ENCODE measurements around the gene PPIL1. TPM values are rescaled to one million over a fixed set of nuclear protein-coding genes. Genes with fewer than 3 reads are reported as not detected.

The PPIL1 gene
- total and polyA plus RNA-seq, 2 of the 8 experiments (the other 6 are each of a cell fraction or from before 2014, with no cell fraction given) = 83.7 to 86.5 TPM

DNA sequence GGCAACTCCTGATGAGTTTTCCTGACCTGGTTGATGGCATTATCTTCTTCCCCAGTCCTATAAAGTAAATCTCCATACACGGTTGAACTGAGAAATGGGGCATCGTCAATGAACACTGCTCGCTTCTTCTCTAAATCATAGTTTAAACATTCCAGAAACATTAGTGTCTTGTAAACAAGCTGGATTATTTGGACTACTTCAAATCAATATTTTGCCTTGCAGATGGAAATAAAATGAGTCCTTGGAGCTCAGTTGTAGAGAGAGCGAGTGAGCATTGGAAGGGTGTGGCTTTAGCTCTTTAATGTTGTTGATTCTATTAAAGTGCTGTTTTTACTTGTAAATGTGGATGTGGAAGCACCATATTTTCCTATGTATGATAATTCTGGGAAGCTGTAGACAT lies 29.5 kb upstream of the PPIL1 start:
- H3K14ac ChIP-seq (ENCODE audit: insufficient read length) = no peak overlapping the region
- no peak overlapping the region for H3K18ac ChIP-seq (ENCODE audit: extremely low read depth, low read length)
- no peak overlapping the region for H2BK5ac ChIP-seq (ENCODE audit: low read depth, low read length)
- H3K23me2 ChIP-seq (ENCODE audit: low read depth, low read length) = no peaks in the 10 kb centered on the region
- no peaks in the 10 kb centered on the region for H3K4me1 ChIP-seq (replicated peaks in 1 of 4; ENCODE audit: control insufficient read depth in 3 of 4, insufficient read depth in 4 of 4, low read length in 3 of 4)
- FAIRE-seq = no peak
- H3K27ac ChIP-seq (ENCODE audit: low read depth, low read length) = no peak overlapping the region
- H3K4me2 ChIP-seq (ENCODE audit: insufficient read depth in 1 of 2, low read depth in 2 of 2, low read length in 2 of 2) = no peak overlapping the region
- no peak overlapping the region for H4K5ac ChIP-seq (ENCODE audit: insufficient read length, low read depth, low read length)
- no peaks in the 10 kb centered on the region for H3K79me2 ChIP-seq (ENCODE audit: control insufficient read depth in 1 of 2, insufficient read depth in 2 of 2, low read length in 2 of 2)
- no peak overlapping the region for H3K4me3 ChIP-seq (ENCODE audit: extremely low read depth in 1 of 4, insufficient read depth in 2 of 4, low read depth in 3 of 4, low read length in 4 of 4)
- H4K8ac ChIP-seq (ENCODE audit: extremely low read depth, insufficient read depth, low read length) = no peak overlapping the region
- no peak overlapping the region for H3K9ac ChIP-seq (replicated peaks in 1 of 4; ENCODE audit: extremely low read depth in 1 of 4, low read depth in 3 of 4, low read length in 3 of 4)
- H3K4ac ChIP-seq (replicated peaks; ENCODE audit: insufficient read length, low read depth, low read length) = no peak overlapping the region
- TF ChIP-seq HDAC6 (IDR thresholded peaks at IDR 0.05; ENCODE audit: low read depth, low read length) = no peak
- no peak for TF ChIP-seq BRCA1 (IDR thresholded peaks at IDR 0.05; ENCODE audit: low read depth, low read length)
- TF ChIP-seq SP1 (IDR thresholded peaks at IDR 0.05; ENCODE audit: low read depth, low read length) = no peak
- no peak for TF ChIP-seq TCF12 (IDR thresholded peaks at IDR 0.05; ENCODE audit: low read depth, low read length)
- no peak for TF ChIP-seq SUZ12 (IDR thresholded peaks at IDR 0.05; ENCODE audit: low read length)
- no peak for TF ChIP-seq FOSL1 (IDR thresholded peaks at IDR 0.05; ENCODE audit: insufficient read depth, low read depth, low read length)
- no peak for TF ChIP-seq CTBP2 (IDR thresholded peaks at IDR 0.05; ENCODE audit: borderline replicate concordance, insufficient read depth, insufficient read length, low read length)
- TF ChIP-seq, protein P1, sequence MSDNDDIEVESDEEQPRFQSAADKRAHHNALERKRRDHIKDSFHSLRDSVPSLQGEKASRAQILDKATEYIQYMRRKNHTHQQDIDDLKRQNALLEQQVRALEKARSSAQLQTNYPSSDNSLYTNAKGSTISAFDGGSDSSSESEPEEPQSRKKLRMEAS (IDR thresholded peaks at IDR 0.05) = no peak
- no peak for TF ChIP-seq BCL11A (IDR thresholded peaks at IDR 0.05; ENCODE audit: low read depth in 2 of 2, low read length in 2 of 2)
- no peak for TF ChIP-seq KDM4A (IDR thresholded peaks at IDR 0.05; ENCODE audit: low read depth, low read length, severe bottlenecking)
- TF ChIP-seq, protein P2, sequence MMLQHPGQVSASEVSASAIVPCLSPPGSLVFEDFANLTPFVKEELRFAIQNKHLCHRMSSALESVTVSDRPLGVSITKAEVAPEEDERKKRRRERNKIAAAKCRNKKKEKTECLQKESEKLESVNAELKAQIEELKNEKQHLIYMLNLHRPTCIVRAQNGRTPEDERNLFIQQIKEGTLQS (IDR thresholded peaks at IDR 0.05; ENCODE audit: insufficient read depth, low read depth, low read length) = no peak
- no peak for TF ChIP-seq RBBP5 (IDR thresholded peaks at IDR 0.05; ENCODE audit: borderline replicate concordance, low read depth, low read length)
- no peaks in the 10 kb centered on the region for H3K27me3 ChIP-seq (replicated peaks in 1 of 4; ENCODE audit: control insufficient read depth in 3 of 4, extremely low read depth in 1 of 4, insufficient read depth in 3 of 4, low read length in 3 of 4)
- no peak overlapping the region for H3K23ac ChIP-seq (ENCODE audit: insufficient read length)
- no peak overlapping the region for H2AK5ac ChIP-seq (ENCODE audit: low read depth, low read length)
- H4K91ac ChIP-seq (replicated peaks; ENCODE audit: insufficient read length, low read length) = no peak overlapping the region
- H3K56ac ChIP-seq (replicated peaks; ENCODE audit: insufficient read length, low read depth, low read length) = no peak overlapping the region
- no peak overlapping the region for H2BK20ac ChIP-seq (ENCODE audit: low read length)
- CTCF ChIA-PET (ENCODE audit: partially characterized antibody) = interaction anchor here (0.8 to 6.0 kb wide), 4 partner anchors 11 to 113 kb away, joined by 3 to 50 read pairs (median 4); partner anchors contain the start of gene C6orf89
- no peak overlapping the region for H2BK12ac ChIP-seq (ENCODE audit: low read depth, low read length)
- H2BK15ac ChIP-seq (ENCODE audit: low read length) = no peak overlapping the region
- H3K36me3 ChIP-seq (ENCODE audit: control insufficient read depth in 2 of 4, insufficient read depth in 4 of 4, low read length in 3 of 4) = peaks cover 0 to 6% (median 2%) of the 10 kb centered on the region in 4 experiments; a peak in 3 of 8 replicates
- no peaks in the 10 kb centered on the region for H3K79me1 ChIP-seq (ENCODE audit: low read depth, low read length)
- POLR2A ChIA-PET (ENCODE audit: partially characterized antibody) = no interaction called here
- H2AFZ ChIP-seq (ENCODE audit: low read length) = no peak overlapping the region
- no peak for DNase-seq (ENCODE audit: low read depth in 1 of 2, low spot score in 2 of 2)
- H4K20me1 ChIP-seq (replicated peaks in 1 of 2; ENCODE audit: control insufficient read depth in 1 of 2, insufficient read depth in 2 of 2, low read length in 2 of 2) = no peaks in the 10 kb centered on the region
- H3K9me3 ChIP-seq (ENCODE audit: insufficient read depth in 2 of 2, low read depth in 1 of 2, low read length in 1 of 2) = no peaks in the 10 kb centered on the region
- H2BK120ac ChIP-seq (replicated peaks; ENCODE audit: low read depth, low read length) = no peak overlapping the region
- 92% methylated on average over 4 of the region's 4 CpGs; no CpG with 5 or more reads in 1 of the 2 experiments for WGBS, 2 experiments (ENCODE audit: extremely low coverage in 1 of 2, insufficient coverage in 1 of 2, insufficient read length in 1 of 2, insufficient replicate concordance in 2 of 2, low coverage in 1 of 2, low lambda C conversion rate in 2 of 2, missing lambda C conversion rate in 1 of 2)
